Inferior parietal cortex (tissue), 1 donor: ENCODE measurements around the gene WDR81.
A peak's percentile ranks its signal among the peaks of the same experiment; 100 is the strongest.
"Not testable (repeated sequence)": the region's sequence is repeated elsewhere in the genome, so short reads cannot be mapped to it uniquely, and the experiment has no call there.

Experiments
- DNase-seq: peaks from one replicate; pipeline ENCODE4 v3.0.0-alpha.2; 2016; ENCODE audit errors: extremely low spot score

Gene WDR81

DNA sequence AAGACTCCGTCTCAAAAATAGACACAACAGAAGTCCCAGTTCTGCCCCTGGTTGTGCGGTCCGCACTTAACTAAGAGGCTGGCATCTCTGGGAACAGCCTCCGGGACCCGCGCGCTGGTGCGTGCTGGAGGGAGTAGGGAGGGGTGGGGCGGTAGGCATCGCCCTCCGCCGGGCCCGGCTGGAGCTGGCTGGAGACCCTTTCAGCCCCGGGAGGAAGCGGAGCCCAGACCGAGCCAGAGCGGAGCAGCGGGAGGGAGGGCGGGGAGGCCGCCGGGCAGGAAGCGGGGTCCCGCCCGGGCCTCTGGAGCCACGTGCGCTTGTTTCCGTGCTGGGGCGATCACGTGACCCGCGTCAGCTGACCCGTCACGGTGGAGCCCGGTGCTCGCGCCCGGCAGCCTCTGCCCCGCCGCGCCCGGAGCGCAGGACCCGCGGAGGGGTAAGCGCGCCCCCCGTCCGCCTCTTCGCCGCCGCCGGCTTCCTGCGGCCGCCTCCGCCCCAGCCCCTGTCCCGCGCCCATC is at the start of gene WDR81:
Gene WDR81, plus strand, starts transcription at position 354 of the 518 bp plus-strand sequence. CDS start 256 bp downstream, outside the sequence.
- peak; percentile 82 for DNase-seq

- no peak for DNase-seq
Observed at GRCh38 chr17:1676401-1676800, 48.1 kb upstream of the WDR81 start.

DNA sequence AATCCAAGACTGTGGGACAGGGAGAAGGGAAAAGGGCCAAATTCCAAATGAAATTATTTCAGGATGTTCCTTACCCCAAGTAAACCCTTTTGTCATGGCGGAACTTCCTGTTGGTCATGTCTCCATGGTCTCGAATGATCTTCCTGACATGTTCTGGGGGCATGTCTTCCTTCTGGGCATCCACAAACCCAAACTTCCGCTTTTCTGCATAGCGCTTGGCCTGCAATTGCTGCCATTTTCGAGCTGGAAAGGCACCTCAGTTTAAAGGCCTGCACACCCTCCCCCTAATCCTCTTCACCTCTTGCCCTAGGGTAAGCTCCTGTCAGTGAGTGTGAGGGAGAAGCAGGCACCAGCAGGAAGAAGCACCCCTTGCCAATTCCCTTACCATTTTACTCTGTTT is 41.0 kb upstream of the WDR81 start:
- no peak for DNase-seq

- DNase-seq: peak; percentile 98
Observed at GRCh38 chr17:1684378-1685189, 39.9 kb upstream of the WDR81 start, which contains the start of gene PRPF8. Gene PRPF8, minus strand, starts transcription at chr17:1684867. Its CDS starts 296 bp downstream, at chr17:1684571.

GRCh38 chr17:1686086-1686485 is 38.4 kb upstream of the WDR81 start:
- DNase-seq: no peak

- not testable (repeated sequence) for DNase-seq
Observed at GRCh38 chr17:1688405-1688804, 36.1 kb upstream of the WDR81 start.

- DNase-seq: no peak
Observed at GRCh38 chr17:1690544-1691221, 33.8 kb upstream of the WDR81 start.

DNA sequence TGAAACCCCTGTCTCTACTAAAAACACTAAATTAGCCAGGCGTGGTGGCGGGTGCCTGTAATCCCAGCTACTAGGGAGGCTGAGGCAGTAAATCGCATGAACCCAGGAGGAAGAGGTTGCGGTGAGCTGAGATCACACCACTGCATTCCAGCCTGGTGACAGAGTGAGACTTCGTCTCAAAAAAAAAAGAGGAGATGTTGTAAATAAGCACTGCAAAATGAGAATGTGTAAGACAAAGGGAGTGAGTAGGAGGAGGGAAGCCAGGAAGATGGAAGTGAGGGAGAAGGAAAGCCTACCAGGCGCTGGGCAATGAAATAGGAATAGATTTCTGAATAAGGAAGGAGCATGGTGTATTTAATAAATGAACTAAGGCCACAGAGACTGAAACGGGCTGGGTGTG is 31.2 kb upstream of the WDR81 start:
- no peak for DNase-seq

GRCh38 chr17:1695365-1695764 is 29.1 kb upstream of the WDR81 start:
- no peak for DNase-seq

DNA sequence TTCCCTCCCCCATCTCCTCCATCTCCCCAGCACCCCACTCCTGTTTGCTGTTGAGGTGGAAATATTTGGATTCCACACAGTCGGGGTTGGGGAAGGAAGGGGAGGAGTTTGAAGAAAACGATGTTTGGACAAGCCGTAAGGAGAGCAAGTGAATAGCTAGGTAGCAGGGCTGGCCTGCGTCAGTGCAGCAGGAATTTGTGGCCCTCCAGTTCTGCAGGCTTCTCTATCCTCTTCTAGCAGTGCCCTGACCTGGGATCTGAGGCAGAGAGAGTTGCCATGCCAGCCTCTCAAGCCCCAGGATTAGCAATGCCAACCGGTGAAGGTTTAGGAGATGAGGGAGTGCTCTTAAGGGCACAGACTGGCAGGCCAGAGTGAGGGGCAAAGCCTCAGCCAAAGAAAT is 26.8 kb upstream of the WDR81 start:
- no peak for DNase-seq

GRCh38 chr17:1699891-1700290 is 24.6 kb upstream of the WDR81 start:
- not testable (repeated sequence) for DNase-seq

- no peak for DNase-seq
Observed at GRCh38 chr17:1703063-1703462, 21.4 kb upstream of the WDR81 start.

GRCh38 chr17:1705004-1705403 is 19.5 kb upstream of the WDR81 start:
- DNase-seq: no peak

GRCh38 chr17:1707107-1707506 is 17.4 kb upstream of the WDR81 start:
- DNase-seq: no peak

DNA sequence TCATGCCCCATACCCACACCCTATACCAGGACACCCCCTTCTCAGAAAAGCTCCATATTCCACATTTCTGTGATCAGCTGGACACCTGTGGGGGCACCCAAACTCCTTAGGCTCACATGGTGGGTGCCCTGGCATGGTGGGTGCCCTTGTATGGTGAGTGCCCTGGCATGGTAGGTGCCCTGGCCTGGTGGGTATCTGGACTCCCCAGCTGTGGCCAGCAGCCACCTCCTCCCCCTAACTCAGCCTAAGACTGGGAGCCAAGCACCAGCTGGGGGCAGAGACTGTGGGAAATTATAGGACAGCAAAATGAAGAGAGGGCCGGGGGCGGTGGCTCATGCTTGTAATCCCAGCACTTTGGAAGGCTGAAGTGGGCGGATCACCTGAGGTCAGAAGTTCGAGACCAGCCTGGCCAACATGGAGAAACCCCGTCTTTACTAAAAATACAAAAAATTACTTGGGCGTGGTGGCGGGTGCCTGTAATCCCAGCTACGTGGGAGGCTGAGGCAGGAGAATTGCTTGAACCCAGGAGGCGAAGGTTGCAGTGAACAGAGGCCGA is 15.6 kb upstream of the WDR81 start:
- not testable (repeated sequence) for DNase-seq

GRCh38 chr17:1709403-1709951 is 15.0 kb upstream of the WDR81 start:
- DNase-seq: no peak

- no peak for DNase-seq
Observed at GRCh38 chr17:1709971-1710806, 14.3 kb upstream of the WDR81 start, which contains the start of gene TLCD2. Gene TLCD2, minus strand, starts transcription at chr17:1710377. Its CDS starts 135 bp downstream, at chr17:1710242.

DNA sequence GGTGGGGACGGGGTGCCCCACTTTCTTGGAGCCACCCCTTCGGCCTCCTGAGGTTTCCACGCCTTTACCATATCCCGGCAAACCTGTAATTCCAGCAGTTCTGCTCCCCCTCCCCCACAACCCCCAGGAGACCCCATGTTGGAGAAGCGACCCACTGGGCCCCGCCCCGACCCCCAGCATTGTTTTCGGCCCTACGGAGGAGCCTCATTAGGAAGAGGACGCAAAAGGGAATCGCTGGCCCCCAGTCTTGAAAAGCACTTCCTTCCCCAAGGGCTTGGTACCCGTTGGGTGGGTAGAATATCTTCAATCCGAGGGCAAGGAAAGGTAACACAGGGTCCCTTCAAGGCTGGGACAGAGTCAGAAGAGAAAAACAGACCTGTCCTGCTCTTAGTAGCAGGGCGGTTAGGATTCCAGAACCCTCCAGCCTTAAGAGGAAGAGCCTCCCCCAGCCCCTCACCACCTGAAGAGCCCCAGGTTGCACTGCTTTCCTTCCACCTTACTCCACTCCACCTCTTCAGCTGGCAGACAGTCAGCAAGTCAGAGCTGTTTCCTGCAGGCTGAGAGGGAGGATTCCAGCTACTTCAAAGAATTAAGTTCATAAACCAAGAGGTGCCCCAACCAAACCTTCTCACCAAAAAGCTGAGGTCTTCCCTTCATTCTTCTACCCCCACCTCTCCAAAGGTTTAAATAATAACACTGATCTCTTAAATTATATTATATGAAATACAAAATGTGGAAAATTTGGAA is 13.5 kb upstream of the WDR81 start:
- DNase-seq: no peak

DNA sequence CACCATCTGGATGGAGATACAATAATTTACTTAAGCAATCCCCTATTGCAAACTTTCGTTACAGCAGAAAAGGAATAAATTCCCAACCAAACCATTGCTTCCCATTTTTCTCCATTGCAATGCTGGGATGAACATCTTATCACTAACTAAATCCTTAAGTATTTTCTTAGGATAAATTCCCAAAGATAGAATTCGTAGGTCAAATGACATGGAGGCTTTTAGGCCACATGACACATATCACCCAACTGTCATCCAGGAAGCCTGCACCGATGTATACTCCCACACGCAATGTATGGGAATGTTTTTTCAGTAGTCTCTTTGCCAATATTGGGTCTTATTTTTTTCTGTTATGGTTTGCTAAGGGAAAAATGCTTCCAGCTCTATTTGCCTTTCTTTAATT is 12.7 kb upstream of the WDR81 start:
- no peak for DNase-seq

- DNase-seq: no peak
Observed at GRCh38 chr17:1712271-1712670, 12.2 kb upstream of the WDR81 start.
